NCI-H187 treated with DMSO at 0.1 percent for 48 hours (cell line): Measurements from ENCODE around the gene ILDR2.

Experiments
- DNase-seq: peaks from one replicate; lab custom pipeline; 2025; lab: John Stamatoyannopoulos, UW

The ILDR2 gene

GRCh38 chr1:166924823-166925541, 50.4 kb downstream of the ILDR2 start:
- DNase-seq, result no peak

GRCh38 chr1:166920561-166921475, 54.5 kb downstream of the ILDR2 start:
- no peak for DNase-seq

- DNase-seq, result no peak
These were observed 56.4 kb downstream of the ILDR2 start for GRCh38 chr1:166918956-166919316.

- no peak for DNase-seq
These were observed 57.0 kb downstream of the ILDR2 start for GRCh38 chr1:166918088-166918955.

GRCh38 chr1:166915941-166916340, 59.4 kb downstream of the ILDR2 start:
- DNase-seq, result no peak

- no peak for DNase-seq
These were observed 60.3 kb downstream of the ILDR2 start for GRCh38 chr1:166915042-166915441.

GRCh38 chr1:166914111-166914510, 61.2 kb downstream of the ILDR2 start:
- DNase-seq, result no peak

- no peak for DNase-seq
These were observed 63.7 kb downstream of the ILDR2 start for GRCh38 chr1:166911624-166912023.

GRCh38 chr1:166910396-166910994, 64.8 kb downstream of the ILDR2 start:
- DNase-seq, result peak; percentile 96

GRCh38 chr1:166908942-166909341, 66.4 kb downstream of the ILDR2 start:
- DNase-seq, result no peak

- DNase-seq, result no peak
These were observed 67.6 kb downstream of the ILDR2 start for GRCh38 chr1:166907763-166908162.

- DNase-seq, result no peak
These were observed 68.3 kb downstream of the ILDR2 start for GRCh38 chr1:166907051-166907450.

GRCh38 chr1:166906647-166907046, 68.7 kb downstream of the ILDR2 start:
- no peak for DNase-seq

GRCh38 chr1:166905900-166906299, 69.4 kb downstream of the ILDR2 start:
- DNase-seq, result no peak

- DNase-seq, result no peak
These were observed 70.2 kb downstream of the ILDR2 start for GRCh38 chr1:166905136-166905535.

- DNase-seq, result no peak
These were observed 72.1 kb downstream of the ILDR2 start for GRCh38 chr1:166903232-166903631.

- DNase-seq, result no peak
These were observed 73.1 kb downstream of the ILDR2 start for GRCh38 chr1:166902279-166902678.

GRCh38 chr1:166900987-166901386, 74.4 kb downstream of the ILDR2 start:
- no peak for DNase-seq

- DNase-seq, result no peak
These were observed 75.6 kb downstream of the ILDR2 start for GRCh38 chr1:166899769-166900168.

GRCh38 chr1:166895766-166896165, 79.6 kb downstream of the ILDR2 start:
- DNase-seq, result no peak

GRCh38 chr1:166889776-166890175, 85.6 kb downstream of the ILDR2 start:
- no peak for DNase-seq
